Neural cell (in vitro differentiated cells): ENCODE results near the gene NR1H3.

Source experiments
- EZH2 ChIP-seq: fragments of 200-600, 300-800 bp; shearing (Covaris generic), sonication (generic); IDR thresholded peaks from 2 replicates; pipeline ENCODE4 v1.6.1; 2014; ENCODE audit warnings: antibody characterized with exemption, low read length, borderline replicate concordance, mild to moderate bottlenecking; ENCODE audit not compliant: insufficient read depth, poor library complexity, severe bottlenecking
- MXI1 ChIP-seq: fragments of 450-650 bp; conservative IDR thresholded peaks from 2 replicates; pipeline ENCODE4 v1.6.1; 2014; ENCODE audit warnings: antibody characterized with exemption, mild to moderate bottlenecking; ENCODE audit not compliant: poor library complexity, severe bottlenecking

- no peak for TF ChIP-seq MXI1
- TF ChIP-seq EZH2: no peak
These were observed 6.7 kb downstream of the NR1H3 start for GRCh38 chr11:47264521-47264920.
